Measurements from ENCODE around the gene C10orf143. TPM values are rescaled to one million over a fixed set of nuclear protein-coding genes. Genes with fewer than 3 reads are reported as not detected.
"Not testable (repeated sequence)": the region's sequence is repeated elsewhere in the genome, so short reads cannot be mapped to it uniquely, and the experiment has no call there.

The C10orf143 gene
- 0.26 and 0.76 TPM in 2 replicates for total RNA-seq

DNA sequence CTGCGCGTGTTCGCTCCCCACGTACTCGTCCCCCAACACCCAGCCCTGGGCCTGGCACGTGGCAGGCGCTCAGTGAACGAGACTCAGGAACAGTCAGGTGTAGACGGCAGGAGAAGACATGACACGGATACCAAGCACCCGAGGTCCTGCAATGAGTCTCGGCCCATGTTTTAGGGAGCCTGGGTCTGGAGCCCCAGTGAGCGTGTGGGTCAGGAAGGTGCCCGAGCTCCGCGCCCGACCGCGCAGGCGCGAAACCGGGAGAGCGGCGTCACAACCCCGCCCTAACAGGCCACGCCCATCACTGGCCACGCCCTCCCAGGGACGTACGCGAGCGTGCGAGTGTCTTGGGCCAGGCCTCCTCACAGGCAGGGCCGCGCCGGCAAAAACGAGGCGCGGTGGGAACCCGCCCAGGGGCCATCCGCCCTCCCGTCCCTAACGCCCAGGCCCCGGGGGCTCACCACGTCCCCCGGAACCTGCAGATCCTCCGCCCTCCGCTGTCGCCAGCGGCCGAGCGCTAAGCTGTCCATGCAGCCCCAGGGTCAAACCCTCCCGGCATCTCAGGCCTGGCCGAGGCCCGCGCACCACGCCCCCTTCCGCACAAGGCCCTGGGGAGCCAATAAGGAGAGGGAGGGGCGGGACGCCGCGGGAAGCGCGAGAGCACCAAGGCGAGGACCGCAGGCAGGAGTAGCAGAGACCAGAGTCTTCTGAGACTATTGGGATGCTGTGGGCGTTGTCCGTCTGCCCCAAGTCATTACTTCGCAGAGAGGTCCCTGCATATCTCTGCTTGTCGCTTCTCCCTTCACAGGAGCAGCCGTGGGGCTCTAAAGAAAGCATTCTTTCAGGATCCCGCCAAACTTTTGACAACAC, at the start of gene C10orf143:
Gene C10orf143, minus strand, starts transcription at position 585 of the 867 bp plus-strand sequence. Its CDS starts 58 bp downstream, at position 527.
- peak; percentile 87 to 98 for DNase-seq (ENCODE audit: low read depth in 2 of 2)

DNA sequence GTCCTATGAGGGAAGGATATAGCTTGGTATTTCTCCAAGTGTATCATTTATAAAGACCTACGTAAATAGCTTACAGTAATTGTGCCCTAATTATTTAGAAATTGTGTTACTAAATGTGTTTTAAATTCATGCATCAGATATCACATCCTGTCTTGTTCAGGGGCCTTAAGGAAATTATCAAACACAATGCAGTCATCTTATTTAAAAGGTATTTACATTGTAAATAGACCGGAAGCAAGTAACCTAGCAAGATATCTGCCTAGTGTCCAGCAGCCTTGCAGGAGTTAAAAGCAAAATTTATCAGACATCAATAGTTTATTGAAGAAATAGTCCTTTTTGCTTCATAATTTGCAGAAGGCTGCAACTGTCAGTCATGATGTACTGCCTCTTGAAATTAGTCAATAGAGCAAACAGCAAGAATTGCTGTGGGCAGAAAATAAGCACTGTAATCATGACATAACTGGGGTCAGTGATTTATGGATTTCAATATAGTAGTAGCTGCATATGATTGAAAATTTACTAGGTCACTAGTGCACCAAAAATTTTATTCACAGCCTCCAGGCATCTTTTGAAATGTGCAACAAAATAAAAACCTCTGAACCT, 48.7 kb upstream of the C10orf143 start:
- no peak for DNase-seq (ENCODE audit: low read depth in 2 of 2)

DNA sequence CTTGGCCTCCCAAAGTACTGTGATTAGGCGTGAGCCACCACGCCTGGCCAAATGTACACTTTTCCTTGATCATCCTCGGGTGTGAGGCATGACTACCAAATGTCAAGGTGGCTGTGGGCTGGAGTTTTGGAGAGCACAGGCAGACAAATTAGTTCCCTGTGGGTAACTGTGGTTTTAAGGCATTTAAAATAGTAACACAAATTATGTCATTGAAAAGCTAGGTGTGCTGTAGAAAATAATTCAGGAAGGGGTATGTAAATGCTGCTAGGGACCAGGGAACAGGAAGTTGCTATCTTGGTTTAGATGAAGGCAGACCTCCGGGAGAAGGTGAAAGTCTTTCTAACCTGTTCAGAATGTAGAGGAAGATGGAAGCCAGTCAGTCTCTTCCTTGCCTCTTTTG, 35.4 kb upstream of the C10orf143 start:
- no peak for DNase-seq (ENCODE audit: low read depth in 2 of 2)

- no peak for DNase-seq (ENCODE audit: low read depth in 2 of 2)
These were observed 31.2 kb upstream of the C10orf143 start for GRCh38 chr10:130141878-130142277.

GRCh38 chr10:130141460-130141859, 30.8 kb upstream of the C10orf143 start:
- DNase-seq (ENCODE audit: low read depth in 2 of 2) = peak in 1 of 2 donors; percentile 32

GRCh38 chr10:130141038-130141437, 30.4 kb upstream of the C10orf143 start:
- no peak for DNase-seq (ENCODE audit: low read depth in 2 of 2)

- no peak for DNase-seq (ENCODE audit: low read depth in 2 of 2)
These were observed 29.8 kb upstream of the C10orf143 start for GRCh38 chr10:130140425-130140824.

- peak; percentile 67 to 88 for DNase-seq (ENCODE audit: low read depth in 2 of 2)
These were observed 27.8 kb upstream of the C10orf143 start for GRCh38 chr10:130138479-130138866.

- no peak for DNase-seq (ENCODE audit: low read depth in 2 of 2)
These were observed 27.2 kb upstream of the C10orf143 start for GRCh38 chr10:130137659-130138478.

GRCh38 chr10:130137090-130137448, 26.4 kb upstream of the C10orf143 start:
- peak in 1 of 2 donors; percentile 47 for DNase-seq (ENCODE audit: low read depth in 2 of 2)

- peak; percentile 40 to 87 for DNase-seq (ENCODE audit: low read depth in 2 of 2)
These were observed 25.8 kb upstream of the C10orf143 start, which contains the start of gene GLRX3 for GRCh38 chr10:130136226-130137089. Gene GLRX3, plus strand, starts transcription at chr10:130136391. Its CDS starts 30 bp downstream, at chr10:130136421.

- no peak for DNase-seq (ENCODE audit: low read depth in 2 of 2)
These were observed 25.1 kb upstream of the C10orf143 start for GRCh38 chr10:130135676-130136225.

GRCh38 chr10:130128922-130129321, 18.3 kb upstream of the C10orf143 start:
- no peak for DNase-seq (ENCODE audit: low read depth in 2 of 2)

GRCh38 chr10:130128062-130128781, 17.6 kb upstream of the C10orf143 start:
- no peak for DNase-seq (ENCODE audit: low read depth in 2 of 2)

- peak; percentile 48 to 74 for DNase-seq (ENCODE audit: low read depth in 2 of 2)
These were observed 16.9 kb upstream of the C10orf143 start for GRCh38 chr10:130127364-130128061.

- DNase-seq (ENCODE audit: low read depth in 2 of 2) = no peak
These were observed 11.0 kb upstream of the C10orf143 start for GRCh38 chr10:130121486-130122079.

DNA sequence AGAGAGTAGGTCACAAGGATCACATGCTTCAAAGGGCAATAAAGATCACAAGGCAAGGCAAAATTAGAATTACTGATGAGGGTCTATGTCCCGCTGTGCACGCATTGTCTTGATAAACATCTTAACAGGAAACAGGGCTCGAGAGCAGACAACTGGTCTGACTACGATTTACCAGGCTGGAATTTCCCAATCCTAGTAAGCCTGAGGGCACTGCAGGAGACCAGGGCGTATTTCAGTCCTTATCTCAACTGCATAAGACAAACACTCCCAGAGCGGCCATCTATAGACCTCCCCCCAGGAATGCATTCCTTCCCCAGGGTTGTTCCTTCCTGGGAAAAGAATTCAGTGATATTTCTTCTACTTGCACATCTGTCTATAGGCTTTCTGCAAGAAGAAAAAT, 6.9 kb upstream of the C10orf143 start:
- DNase-seq (ENCODE audit: low read depth in 2 of 2) = not testable (repeated sequence)

GRCh38 chr10:130116942-130117341, 6.3 kb upstream of the C10orf143 start:
- DNase-seq (ENCODE audit: low read depth in 2 of 2) = not testable (repeated sequence)

DNA sequence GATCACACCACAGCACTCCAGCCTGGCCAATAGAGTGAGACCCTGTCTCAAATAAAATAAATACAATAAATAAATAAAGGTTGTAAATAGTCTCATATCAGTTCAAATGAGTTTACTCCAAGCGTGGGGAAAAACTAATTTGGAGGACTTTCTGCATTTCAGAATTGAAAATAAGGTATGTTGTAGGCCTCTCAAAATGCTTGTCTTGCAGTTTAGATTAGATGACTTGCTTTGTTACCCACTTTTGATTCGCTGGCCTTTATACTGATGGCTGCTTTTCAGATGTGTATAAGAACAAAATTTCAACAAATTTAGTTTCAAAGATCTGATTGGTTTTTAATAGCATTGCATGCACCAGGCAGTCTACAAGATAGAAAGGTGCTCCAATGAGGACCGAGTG, 2.2 kb upstream of the C10orf143 start:
- DNase-seq (ENCODE audit: low read depth in 2 of 2) = no peak

Data from dermis microvascular lymphatic vessel endothelial cell (primary cell).